ENCODE measurements around the gene RPP38.

GRCh38 chr10:15060638-15061037 lies 36.5 kb upstream of the RPP38 start:
- no peak for TF ChIP-seq POLR2A (IDR thresholded peaks at IDR 0.05; ENCODE audit: borderline replicate concordance, extremely low read depth, insufficient read depth, insufficient read length)
- no peak for TF ChIP-seq SRF (IDR thresholded peaks at IDR 0.05; ENCODE audit: low read depth)
- no peak for TF ChIP-seq YY1 (IDR thresholded peaks at IDR 0.05; ENCODE audit: extremely low read depth, insufficient replicate concordance, low read depth, low read length)
- TF ChIP-seq, protein P1, sequence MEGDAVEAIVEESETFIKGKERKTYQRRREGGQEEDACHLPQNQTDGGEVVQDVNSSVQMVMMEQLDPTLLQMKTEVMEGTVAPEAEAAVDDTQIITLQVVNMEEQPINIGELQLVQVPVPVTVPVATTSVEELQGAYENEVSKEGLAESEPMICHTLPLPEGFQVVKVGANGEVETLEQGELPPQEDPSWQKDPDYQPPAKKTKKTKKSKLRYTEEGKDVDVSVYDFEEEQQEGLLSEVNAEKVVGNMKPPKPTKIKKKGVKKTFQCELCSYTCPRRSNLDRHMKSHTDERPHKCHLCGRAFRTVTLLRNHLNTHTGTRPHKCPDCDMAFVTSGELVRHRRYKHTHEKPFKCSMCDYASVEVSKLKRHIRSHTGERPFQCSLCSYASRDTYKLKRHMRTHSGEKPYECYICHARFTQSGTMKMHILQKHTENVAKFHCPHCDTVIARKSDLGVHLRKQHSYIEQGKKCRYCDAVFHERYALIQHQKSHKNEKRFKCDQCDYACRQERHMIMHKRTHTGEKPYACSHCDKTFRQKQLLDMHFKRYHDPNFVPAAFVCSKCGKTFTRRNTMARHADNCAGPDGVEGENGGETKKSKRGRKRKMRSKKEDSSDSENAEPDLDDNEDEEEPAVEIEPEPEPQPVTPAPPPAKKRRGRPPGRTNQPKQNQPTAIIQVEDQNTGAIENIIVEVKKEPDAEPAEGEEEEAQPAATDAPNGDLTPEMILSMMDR (IDR thresholded peaks at IDR 0.05 in 2 of 3, conservative IDR thresholded peaks at IDR 0.05 in 1 of 3; ENCODE audit: borderline replicate concordance in 1 of 3, insufficient read depth in 1 of 3, low read depth in 2 of 3, low read length in 2 of 3): no peak
- TF ChIP-seq POLR2AphosphoS5 (IDR thresholded peaks at IDR 0.05; ENCODE audit: low read depth, low read length): no peak
- TF ChIP-seq, protein P2, sequence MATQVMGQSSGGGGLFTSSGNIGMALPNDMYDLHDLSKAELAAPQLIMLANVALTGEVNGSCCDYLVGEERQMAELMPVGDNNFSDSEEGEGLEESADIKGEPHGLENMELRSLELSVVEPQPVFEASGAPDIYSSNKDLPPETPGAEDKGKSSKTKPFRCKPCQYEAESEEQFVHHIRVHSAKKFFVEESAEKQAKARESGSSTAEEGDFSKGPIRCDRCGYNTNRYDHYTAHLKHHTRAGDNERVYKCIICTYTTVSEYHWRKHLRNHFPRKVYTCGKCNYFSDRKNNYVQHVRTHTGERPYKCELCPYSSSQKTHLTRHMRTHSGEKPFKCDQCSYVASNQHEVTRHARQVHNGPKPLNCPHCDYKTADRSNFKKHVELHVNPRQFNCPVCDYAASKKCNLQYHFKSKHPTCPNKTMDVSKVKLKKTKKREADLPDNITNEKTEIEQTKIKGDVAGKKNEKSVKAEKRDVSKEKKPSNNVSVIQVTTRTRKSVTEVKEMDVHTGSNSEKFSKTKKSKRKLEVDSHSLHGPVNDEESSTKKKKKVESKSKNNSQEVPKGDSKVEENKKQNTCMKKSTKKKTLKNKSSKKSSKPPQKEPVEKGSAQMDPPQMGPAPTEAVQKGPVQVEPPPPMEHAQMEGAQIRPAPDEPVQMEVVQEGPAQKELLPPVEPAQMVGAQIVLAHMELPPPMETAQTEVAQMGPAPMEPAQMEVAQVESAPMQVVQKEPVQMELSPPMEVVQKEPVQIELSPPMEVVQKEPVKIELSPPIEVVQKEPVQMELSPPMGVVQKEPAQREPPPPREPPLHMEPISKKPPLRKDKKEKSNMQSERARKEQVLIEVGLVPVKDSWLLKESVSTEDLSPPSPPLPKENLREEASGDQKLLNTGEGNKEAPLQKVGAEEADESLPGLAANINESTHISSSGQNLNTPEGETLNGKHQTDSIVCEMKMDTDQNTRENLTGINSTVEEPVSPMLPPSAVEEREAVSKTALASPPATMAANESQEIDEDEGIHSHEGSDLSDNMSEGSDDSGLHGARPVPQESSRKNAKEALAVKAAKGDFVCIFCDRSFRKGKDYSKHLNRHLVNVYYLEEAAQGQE (IDR thresholded peaks at IDR 0.05; ENCODE audit: low read depth): no peak
- TF ChIP-seq CEBPB (IDR thresholded peaks at IDR 0.05; ENCODE audit: low read depth): no peak
- TF ChIP-seq EZH2 (IDR thresholded peaks at IDR 0.05): no peak
- no peak for TF ChIP-seq SP1 (IDR thresholded peaks at IDR 0.05; ENCODE audit: low read depth)
